Esophagus muscularis mucosa (tissue), 4 donors: ENCODE data around the gene SEMA3D.

ENCODE experiments used
- EP300 ChIP-seq: sonication (generic); formaldehyde crosslinking; IDR thresholded peaks from one replicate; pipeline ENCODE4 v1.6.1; 2017; ENCODE audit warnings: antibody characterized with exemption
- POLR2A ChIP-seq: fragments of 450-650 bp; IDR thresholded peaks from one replicate; pipeline ENCODE4 v1.6.1; 2017; ENCODE audit warnings: antibody characterized with exemption, moderate library complexity, mild to moderate bottlenecking, low read depth
- POLR2AphosphoS5 ChIP-seq, 2 donors: sonication (generic); formaldehyde crosslinking; IDR thresholded peaks; one replicate each; pipeline ENCODE4 v1.6.1; 2017; ENCODE audit warnings: antibody characterized with exemption in 2 of 2
- TF ChIP-seq, protein P1 (sequence below), 3 experiments: fragments of 200-600 bp in 2 of 3; fragments of 450-650 bp in 1 of 3; sonication (generic) in 2 of 3; IDR thresholded peaks; one replicate each; pipeline ENCODE4 v1.5.1; 2017 to 2019; ENCODE audit warnings: antibody characterized with exemption in 3 of 3, mild to moderate bottlenecking in 2 of 3, moderate library complexity in 1 of 3

- TF ChIP-seq EP300: no peak
- TF ChIP-seq, protein P1, sequence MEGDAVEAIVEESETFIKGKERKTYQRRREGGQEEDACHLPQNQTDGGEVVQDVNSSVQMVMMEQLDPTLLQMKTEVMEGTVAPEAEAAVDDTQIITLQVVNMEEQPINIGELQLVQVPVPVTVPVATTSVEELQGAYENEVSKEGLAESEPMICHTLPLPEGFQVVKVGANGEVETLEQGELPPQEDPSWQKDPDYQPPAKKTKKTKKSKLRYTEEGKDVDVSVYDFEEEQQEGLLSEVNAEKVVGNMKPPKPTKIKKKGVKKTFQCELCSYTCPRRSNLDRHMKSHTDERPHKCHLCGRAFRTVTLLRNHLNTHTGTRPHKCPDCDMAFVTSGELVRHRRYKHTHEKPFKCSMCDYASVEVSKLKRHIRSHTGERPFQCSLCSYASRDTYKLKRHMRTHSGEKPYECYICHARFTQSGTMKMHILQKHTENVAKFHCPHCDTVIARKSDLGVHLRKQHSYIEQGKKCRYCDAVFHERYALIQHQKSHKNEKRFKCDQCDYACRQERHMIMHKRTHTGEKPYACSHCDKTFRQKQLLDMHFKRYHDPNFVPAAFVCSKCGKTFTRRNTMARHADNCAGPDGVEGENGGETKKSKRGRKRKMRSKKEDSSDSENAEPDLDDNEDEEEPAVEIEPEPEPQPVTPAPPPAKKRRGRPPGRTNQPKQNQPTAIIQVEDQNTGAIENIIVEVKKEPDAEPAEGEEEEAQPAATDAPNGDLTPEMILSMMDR (IDR thresholded peaks at IDR 0.05): no peak
- no peak for TF ChIP-seq POLR2A
- TF ChIP-seq POLR2AphosphoS5 (IDR thresholded peaks at IDR 0.05): no peak
Observed at GRCh38 chr7:85133560-85133959, 53.3 kb downstream of the SEMA3D start.
